GM19468 (cell line): ENCODE results near the gene NCK2.

Source experiments
- ATAC-seq: cut with Tn5 transposase; IDR thresholded peaks from one replicate; pipeline ENCODE4 v1.9.1; 2021; ENCODE audit warnings: mild to moderate bottlenecking, moderate library complexity, moderate number of reproducible peaks; ENCODE audit not compliant: unreplicated experiment; ENCODE audit errors: extremely low read depth

Gene NCK2

DNA sequence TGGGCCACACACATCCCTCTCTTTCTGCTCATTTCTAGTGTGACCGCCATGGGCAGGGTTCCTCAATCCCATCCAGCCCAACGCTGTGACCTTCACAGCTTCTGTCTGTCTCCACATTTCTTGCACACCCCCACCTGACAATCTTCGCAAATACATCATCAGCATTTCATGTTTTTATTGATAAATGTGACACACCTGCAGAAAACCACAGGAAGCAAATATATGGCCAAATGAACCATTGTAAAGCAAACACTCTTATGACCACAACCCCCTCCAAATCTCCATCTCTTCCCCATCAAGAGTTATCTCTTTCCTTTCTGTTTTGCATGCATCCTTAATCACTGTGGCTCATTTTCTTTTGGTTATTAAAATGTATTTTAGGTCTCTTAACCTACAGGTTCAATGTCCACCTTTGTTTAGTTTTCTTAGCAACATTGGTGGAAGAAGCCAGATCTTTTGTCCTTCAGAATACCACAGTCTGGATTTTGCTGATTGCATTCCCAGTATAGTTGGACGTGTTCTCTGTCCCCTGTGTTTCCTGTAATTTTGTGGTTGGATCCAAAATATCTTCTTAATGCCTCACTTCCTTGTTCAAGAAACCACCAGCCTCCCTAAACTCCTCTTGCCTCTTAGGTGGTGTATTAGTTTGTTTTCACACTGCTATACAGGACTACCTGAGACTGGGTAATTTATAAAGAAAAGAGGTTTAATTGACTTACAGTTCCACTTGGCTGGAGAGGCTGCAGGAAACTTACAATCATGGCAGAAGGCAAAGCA lies 9.8 kb upstream of the NCK2 start:
- no peak for ATAC-seq

DNA sequence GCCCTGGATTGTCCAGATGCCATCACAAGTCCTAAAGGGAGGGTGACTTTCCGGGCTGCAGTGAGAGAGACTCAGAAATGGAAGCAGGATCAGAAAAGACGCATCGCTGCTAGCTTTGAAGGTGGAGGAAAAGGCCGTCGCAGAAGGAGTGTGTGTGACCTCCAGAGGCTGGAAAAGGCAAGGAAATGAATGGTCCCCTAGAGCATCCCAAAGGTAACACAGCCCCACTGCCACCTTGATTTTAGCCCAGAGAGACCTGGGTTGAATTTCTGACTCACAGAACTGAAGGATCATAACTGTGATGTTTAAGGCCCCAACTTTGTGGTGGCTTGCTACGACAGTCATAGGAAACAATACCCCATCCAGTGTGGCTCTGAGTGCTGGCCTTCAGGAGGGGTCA lies 8.6 kb upstream of the NCK2 start:
- ATAC-seq = no peak

DNA sequence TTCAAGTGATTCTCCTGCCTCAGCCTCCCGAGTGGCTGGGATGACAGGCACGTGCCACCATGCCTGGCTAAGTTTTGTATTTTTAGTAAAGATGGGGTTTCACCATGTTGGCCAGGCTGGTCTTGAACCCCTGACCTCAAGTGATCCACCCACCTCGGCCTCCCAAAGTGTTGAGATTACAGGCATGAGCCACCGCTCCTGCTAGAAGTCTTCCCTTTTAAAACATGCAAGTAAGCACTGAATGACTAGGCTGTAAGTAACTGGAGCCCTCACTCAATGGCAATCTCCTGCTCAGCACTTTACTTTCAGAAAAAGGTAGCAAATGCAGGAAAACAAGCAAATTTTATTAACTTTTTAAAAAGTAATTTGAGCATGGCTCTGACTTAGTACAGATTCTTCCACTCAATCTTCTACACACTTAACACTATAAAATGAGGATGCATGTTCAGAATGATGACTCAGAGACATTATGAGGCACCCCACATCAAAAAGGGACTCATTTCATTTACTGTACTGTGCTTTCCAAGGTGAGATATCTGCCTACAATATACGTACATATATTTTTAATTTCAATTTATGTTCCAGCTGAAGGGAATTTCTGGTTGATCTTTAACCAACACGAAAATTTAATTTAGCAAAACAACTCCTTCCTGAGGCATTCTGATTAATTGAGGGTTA lies 6.6 kb upstream of the NCK2 start:
- no peak for ATAC-seq

DNA sequence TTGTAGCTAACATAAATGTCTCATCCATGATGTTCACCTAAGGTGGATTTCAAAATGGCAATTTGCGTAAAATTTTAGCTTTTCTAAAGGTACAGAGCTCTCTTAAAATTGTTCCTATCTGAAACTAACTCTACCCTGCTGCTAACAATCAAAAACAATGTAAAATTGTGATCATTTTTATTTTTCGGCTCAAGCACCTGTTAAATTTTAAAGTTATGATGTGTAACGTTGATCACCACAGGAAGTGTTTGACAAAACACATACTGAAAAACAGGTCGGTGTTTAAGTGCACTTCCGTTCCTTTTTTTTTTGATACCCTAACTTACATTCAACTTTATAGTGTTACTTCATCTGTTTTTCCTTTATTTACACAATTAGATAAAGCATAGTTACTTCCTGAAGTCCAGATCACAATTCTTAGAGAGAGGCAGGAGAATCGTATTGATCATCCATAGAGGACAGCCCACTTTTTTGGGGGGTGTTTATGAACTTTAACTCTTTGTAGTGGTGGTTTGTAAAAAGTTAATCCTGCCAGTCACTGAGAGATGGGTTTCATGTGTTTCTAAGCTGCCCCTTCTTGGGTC lies 6.0 kb upstream of the NCK2 start:
- ATAC-seq = no peak

DNA sequence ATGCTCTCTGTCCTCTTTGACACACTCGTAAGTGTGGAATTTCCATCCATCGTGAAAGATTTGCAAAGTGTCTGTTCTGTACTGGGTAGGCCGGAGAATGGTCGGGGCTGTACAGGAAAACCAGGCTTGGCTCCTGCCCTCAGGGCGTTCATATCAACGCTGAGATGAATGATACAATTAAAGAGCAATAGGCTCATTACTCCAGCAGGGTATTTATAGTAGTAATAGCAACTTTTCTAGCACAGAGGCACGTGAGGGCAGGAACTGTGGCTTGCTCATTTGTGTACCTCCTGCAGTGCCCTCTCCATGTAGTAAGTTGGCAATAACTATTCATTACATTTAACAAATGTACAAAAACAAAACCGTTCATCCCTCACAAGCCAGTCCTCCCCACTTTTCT lies 5.3 kb upstream of the NCK2 start:
- ATAC-seq = no peak

DNA sequence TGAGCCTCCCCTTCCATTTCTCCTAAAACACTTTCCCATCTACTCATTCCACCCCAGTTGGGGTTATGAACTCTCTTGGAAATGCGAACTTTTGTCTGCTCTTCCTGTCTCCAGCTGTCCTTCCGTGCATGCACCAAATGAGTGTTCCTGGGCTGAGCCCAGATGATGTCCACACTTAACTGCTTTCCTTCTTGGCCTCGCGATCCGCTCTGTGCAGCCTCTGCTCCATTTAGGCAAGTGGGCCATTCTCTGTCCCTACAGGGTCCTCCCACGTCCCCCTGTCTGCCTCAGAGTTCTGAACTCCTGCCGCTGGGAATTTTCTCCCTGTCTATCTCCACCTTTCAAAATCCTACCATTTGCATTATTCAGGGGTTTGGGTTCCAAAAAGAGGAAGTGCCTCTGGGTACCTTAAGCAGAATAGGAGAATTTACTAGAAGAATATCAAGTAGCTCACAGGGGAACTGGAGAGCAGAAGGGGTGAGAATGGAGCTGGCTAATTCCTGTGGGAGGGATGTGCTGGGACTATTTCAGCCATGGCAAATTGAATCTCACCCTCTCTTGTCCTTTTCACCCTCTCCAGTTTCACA lies 4.7 kb upstream of the NCK2 start:
- no peak for ATAC-seq

DNA sequence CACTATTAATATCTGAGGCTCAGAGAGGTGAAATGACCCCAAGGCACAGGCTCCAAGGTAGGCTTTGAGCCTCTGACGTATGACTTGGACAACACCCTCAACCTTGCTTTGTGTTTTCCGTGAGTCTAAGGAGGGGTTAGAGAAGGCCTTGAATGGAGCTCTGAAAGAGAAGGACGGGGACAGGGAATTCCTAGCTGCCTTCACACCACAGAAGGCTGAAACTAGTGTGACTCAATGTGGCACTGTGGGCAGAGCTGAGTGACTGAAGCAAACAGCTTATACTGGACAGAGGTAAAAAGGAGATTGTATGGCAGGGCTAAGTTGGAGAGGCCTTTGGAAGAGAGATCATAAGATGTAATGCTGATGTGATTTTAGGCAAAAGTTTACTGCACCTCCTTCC lies 3.5 kb upstream of the NCK2 start:
- no peak for ATAC-seq

DNA sequence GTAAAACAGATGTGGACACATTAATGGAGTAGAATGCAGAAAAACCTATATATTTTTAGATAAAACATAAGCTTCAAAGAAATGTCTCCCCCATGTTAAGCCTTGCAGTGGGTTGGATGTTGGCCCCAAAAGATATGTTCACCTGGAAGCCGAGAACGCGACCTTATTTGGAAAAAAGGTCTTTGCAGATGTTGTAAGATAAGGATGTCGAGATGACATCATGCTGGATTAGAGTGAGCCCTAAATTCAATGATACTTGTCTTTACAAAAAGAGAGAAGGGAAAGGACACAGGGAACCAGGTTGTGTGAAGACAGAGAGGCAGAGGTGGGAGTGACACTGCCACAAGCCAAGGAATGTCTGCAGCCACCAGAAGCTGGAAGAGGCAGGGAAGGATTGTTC lies 3.1 kb upstream of the NCK2 start:
- ATAC-seq = no peak

DNA sequence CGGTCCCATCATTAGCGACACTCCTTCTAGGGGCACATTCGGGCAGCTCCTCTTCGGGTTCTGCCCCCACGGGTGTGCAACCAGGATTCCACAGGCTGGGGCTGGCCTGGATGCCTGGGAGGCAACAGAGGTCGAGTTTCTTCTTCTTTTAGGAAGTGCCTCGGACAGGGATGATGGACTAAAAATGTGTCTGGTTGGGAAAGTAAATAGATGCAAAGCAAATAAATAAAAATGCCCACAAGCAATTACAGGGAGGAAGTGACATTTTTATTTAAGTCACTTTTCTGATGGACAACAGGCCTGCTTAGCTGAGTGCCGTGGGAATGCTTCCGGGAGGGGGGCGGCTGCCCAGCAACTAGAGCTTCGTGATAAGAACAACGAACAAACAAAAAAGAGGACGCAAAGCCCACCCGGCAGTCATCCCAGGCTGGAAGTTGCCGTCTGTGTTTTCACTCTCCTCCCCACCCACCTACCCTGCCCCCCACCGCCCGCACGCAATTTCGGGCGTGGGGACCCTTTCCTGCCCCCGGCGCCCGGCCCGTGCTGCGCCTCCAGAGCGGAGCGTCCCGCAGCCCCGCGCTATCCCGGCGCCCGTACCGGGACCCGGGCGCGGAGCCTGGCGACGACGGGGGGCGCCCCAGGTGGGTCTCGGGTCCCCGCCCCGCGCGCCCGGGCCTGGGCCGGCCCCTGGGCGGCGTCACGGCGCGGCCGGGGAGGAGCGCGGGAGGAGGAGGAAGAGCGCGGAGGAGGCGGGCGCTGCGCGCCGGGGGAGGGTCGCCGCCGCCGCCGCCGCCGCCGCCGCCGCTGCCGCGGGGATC lies 412 bp upstream of the NCK2 start:
- ATAC-seq = peak; percentile 43

DNA sequence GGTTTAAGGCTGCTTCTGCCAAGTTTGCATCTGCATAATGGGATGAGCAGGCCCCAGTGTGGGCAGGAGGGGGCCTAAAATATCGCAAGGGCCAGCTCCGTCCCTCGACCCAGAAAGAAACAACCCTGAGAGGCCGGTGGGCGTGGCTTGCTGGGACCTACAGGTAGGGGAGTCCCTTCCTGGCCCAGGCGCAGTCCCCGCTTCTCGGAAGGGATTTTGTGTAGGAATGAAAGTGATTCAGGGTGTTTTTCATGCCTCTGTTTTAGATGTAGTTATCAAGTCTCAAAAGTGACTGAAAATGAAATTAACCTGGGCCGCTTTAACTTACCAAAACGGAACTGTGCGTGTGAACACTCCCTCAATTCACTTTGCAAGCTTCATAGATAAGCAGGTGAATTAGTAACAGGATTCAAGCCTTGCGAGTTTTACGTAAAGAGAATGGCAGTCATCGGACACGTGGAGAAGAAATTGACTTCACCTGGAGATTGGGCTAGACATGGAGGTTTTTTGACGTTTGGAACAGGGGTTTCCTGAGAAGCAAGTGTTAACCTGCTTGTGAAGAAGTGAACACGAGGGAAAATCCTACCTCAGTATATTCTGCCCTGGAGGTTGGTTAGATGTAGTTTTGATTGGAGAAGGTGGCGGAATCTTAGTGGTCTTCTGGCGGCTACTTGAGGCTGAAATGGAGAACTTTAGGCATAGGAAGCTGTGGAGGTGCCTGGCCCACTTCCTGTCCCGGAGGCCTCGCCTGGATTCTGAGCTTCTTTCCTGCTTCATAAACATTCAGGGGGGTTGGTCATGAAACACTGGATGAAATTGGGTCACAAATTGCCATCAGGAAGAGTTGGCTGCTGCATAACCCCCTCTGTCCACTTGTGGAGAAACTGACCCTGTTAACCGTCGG lies 1.7 kb downstream of the NCK2 start:
- peak; percentile 35 for ATAC-seq

DNA sequence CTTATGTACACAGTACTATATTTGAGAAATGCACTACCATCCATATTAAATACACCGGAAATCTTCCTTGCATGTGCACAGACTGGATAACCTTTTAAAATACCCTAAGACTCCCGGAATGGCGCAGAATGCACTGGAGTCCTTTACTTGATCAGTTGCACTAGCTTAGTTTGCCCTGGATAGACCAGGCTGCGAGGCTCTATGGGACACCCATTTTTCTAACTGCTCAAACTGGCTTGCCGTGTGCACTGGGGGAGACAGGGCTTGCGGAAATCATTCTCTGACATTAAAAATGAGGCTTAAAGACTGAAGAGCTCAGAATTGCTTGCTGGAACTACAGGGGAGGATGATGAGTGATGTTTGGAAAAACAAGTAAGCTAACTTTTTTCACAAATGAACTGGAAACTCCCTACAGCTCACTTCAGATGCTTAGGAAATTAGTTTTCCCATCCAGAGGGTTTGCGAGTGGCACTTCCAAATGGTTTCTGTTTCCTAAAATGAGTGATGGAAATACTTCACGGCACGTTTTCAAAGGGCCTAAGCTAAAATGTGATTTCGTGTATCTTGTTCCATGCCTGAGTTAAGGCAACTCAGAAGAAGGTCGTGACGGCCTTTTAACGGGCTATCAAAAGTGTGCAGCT lies 2.7 kb downstream of the NCK2 start:
- no peak for ATAC-seq

DNA sequence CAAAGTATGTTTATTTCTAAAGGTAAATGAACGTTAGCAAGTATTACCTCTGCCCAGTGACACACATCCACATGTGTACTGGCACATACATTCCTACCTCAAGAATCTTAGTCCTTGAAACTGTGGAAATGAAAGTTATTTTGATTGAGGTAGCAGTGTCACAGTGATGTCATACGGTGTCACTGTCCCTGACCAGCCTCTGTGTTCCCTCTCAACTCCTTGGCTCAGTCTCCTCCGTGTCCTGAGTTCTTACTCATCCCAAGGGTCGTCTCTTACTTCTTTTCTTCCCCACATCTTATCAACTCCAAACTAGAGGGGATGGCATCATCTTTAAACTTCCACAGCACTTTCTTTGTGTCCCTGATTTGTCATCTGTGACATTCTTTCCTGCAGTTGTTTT lies 3.3 kb downstream of the NCK2 start:
- ATAC-seq = no peak

DNA sequence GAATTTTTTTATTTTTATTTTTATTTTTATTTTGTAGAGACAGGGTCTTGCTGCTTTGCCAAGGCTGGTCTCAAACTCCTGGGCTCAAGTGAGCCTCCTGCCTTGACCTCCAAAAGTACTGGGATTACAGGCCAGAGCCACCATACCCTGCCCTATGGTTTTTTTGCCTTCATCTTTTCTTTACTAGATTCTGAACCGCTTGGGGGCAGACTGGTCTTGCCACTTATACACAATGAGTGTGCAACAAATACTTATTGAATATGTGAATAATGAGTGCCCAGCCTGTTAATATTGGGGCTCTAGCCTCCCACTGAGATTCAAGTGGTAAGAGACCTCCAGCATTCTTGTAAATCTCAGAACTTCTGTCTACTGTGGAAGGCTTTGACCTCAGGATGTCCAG lies 3.9 kb downstream of the NCK2 start:
- ATAC-seq = no peak

DNA sequence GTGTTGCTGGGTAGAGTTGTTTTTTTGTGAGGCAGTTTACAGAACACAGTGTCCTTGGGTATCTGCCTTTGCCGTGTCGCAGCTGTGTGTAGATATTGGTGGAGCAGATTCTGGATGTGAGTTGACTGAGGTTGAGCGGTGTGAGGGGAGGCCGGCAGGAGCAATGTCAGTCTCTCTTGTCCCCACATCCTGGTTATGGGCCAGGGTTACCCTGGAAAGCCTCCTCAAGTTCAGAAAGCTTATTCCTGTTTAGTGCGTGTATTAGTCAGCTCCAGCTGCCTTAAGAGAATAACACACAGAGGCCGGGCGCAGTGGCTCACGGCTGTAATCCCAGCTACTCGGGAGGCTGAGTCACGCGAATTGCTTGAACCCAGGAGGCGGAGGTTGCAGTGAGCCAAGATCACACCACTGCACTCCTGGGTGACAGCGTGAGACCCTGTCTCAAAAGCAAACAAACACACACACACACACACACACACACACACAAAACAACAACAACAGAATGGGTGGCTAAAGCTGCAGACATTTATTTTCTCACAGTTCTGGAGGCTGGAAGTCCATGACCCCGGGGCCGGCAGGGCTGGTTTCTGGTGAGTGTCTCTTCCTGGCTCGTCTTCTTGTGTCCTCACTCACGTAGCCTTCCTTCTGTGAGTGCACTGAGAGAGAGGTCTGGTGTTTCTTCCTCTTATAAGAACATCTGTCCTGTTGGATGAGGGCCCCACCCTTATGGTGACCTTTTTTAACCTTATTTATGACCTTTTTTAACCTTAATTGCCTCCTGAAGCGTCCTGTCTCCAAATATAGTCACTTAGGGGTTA lies 5.1 kb downstream of the NCK2 start:
- ATAC-seq = no peak

DNA sequence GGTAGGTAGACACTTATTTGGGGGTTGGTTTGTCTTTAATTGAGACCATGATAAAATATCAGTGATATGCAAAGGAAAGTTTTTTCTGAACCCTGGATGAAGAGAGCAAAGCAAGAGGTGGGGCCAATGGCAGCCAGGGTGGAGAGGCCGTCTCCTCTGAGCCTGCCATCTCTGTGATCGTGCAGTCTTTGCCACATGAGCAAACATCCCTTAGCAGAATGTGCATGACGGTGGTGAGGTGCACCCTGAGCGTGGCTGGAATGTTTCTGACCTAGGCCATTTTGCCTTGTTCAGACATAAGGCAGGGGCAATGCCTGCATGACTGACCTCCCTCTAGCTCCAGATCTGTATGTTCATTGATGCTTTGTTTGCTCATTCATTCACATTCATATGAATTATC lies 6.0 kb downstream of the NCK2 start:
- ATAC-seq = no peak

DNA sequence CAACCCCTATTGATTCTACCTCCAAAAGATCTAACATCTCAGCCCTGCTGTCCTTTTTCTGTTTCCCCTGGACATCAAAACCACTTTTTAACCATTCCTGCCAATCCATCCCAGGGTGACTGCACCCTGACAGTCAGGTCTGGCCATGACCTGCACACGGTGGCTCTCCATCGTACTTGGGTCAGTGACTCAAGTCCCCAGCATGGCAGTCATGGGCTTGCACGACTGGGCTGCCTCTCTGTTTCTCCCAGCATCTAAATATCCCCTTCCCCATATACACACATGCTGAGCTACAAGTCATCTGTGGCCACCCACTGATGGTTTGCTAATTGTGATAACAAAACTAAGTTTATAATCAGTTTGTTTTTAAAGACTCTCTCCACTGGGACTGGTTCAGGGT lies 6.6 kb downstream of the NCK2 start:
- ATAC-seq = no peak

DNA sequence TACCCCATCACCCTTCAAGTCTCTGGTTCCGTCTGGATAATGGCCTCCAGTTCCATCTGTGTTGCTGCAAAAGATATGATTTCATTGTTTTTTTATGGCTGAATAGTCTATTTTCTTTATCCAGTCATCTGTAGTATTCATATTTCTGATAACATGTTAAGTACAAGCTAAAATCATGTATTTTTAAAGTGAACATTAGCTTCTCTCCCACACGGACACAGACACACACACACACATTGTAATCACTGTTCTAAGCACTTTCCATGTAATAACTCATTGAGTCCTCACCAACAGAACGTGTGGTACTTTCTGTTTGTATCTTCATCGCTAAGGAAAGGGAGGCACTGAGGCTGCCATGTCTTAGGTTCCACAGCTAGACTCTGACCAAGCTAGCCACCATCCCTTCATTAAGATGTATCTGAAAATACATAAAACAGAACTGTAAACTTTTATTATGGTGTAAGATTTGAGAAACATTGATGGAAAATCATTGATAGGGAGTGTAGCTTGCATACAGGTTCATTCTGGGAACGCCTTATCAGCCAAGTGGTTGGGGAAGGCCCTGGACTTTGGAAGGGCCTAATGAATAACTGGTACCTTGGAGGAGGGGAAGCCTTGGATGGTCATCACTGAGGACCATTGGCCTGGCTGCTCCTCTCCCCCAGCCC lies 8.1 kb downstream of the NCK2 start:
- no peak for ATAC-seq

DNA sequence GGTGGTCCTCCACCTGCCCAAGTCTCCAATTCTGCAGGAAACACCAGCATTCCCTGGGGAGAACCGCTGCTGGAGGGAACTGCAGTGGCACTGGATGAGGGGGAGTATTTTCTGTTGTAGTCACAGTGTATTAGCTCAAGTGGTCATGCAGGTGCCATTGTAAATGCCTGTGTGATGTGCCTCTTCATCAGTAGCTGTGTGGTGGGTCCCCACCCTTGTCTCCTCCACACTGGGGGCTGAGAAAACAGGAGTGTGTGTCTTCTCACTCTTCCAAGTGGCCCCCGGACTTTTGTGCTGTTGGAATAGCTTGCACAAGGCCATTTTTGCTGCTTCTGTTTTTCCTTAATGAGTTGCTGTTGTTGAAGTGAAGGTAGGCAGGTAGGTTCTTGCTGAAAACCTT lies 8.7 kb downstream of the NCK2 start:
- no peak for ATAC-seq
